ENCODE data around the gene ULK3. TPM values are rescaled to one million over a fixed set of nuclear protein-coding genes. Genes with fewer than 3 reads are reported as not detected.

ULK3 gene
- total and polyA plus RNA-seq, 10 of the 15 experiments (the other 5 are each of a cell fraction or from before 2014, with no cell fraction given): 0.64 to 38.8 (median 27.1) TPM

DNA sequence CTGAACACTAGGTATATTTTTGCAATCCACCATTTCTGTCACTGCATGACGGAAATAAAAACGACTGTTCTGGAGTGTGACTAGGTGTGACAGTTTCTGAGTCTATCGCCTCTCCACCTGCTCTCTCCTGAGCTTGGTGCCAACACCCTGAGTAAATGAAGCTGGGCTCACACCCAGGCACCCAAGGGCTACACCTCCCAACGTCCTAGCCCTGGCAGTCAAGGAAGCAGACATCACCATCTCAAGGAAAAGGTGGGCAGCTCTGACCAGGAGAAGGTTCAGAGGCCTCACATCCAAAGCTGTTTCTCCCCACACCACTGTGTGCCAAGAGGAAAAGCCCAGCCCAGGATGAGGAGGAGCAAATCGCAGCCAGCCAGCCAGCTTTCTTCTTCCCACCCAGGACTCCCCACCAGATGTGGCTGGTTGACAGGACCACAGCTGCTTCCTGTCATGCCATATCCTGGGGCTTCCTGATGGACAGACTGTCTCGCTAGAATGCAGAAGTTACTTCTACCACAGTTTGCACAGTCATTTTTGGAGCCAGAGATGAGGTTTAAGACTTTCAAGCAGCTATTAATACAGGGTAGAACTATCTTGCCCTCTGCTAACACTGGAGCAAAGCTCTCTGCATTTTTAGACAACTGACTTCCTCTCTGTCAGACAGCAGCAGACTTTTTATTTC lies 26.9 kb upstream of the ULK3 start (continued):
- peak; percentile 55; the same call in 1 of the 2 replicates for TF ChIP-seq ZNF24 (IDR thresholded peaks at IDR 0.05)
- peak; percentile 90; the same call in 1 of the 2 replicates for TF ChIP-seq ZBED1 (IDR thresholded peaks at IDR 0.05; ENCODE audit: borderline replicate concordance)
- TF ChIP-seq ZBTB40 (IDR thresholded peaks at IDR 0.05; ENCODE audit: borderline replicate concordance): no peak; the same call in 1 of the 2 replicates
- 0 out of 2 replicates have a peak, but pooled peaks have one; percentile 22 for TF ChIP-seq TARDBP (IDR thresholded peaks at IDR 0.05; ENCODE audit: borderline replicate concordance)
- no peak for TF ChIP-seq HDGF (IDR thresholded peaks at IDR 0.05)
- TF ChIP-seq JUND (IDR thresholded peaks at IDR 0.05; ENCODE audit: low read depth, low read length): peak; percentile 96
- TF ChIP-seq POLR2AphosphoS2 (IDR thresholded peaks at IDR 0.05; ENCODE audit: low read depth, low read length): no peak
- TF ChIP-seq CHD1 (IDR thresholded peaks at IDR 0.05; ENCODE audit: low read depth, low read length): peak; percentile 79; the same call in 1 of the 2 replicates
- no peak for TF ChIP-seq NFXL1 (IDR thresholded peaks at IDR 0.05; ENCODE audit: borderline replicate concordance)
- TF ChIP-seq ASH2L (IDR thresholded peaks at IDR 0.05; ENCODE audit: borderline replicate concordance, low read depth): no peak
- TF ChIP-seq, protein P1, sequence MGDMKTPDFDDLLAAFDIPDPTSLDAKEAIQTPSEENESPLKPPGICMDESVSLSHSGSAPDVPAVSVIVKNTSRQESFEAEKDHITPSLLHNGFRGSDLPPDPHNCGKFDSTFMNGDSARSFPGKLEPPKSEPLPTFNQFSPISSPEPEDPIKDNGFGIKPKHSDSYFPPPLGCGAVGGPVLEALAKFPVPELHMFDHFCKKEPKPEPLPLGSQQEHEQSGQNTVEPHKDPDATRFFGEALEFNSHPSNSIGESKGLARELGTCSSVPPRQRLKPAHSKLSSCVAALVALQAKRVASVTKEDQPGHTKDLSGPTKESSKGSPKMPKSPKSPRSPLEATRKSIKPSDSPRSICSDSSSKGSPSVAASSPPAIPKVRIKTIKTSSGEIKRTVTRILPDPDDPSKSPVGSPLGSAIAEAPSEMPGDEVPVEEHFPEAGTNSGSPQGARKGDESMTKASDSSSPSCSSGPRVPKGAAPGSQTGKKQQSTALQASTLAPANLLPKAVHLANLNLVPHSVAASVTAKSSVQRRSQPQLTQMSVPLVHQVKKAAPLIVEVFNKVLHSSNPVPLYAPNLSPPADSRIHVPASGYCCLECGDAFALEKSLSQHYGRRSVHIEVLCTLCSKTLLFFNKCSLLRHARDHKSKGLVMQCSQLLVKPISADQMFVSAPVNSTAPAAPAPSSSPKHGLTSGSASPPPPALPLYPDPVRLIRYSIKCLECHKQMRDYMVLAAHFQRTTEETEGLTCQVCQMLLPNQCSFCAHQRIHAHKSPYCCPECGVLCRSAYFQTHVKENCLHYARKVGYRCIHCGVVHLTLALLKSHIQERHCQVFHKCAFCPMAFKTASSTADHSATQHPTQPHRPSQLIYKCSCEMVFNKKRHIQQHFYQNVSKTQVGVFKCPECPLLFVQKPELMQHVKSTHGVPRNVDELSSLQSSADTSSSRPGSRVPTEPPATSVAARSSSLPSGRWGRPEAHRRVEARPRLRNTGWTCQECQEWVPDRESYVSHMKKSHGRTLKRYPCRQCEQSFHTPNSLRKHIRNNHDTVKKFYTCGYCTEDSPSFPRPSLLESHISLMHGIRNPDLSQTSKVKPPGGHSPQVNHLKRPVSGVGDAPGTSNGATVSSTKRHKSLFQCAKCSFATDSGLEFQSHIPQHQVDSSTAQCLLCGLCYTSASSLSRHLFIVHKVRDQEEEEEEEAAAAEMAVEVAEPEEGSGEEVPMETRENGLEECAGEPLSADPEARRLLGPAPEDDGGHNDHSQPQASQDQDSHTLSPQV (IDR thresholded peaks at IDR 0.05): no peak
- peak; percentile 77 for TF ChIP-seq GATAD2B (conservative IDR thresholded peaks at IDR 0.05; ENCODE audit: low read depth)
- peak; percentile 40; the same call in 1 of the 2 replicates for TF ChIP-seq ATF7 (IDR thresholded peaks at IDR 0.05; ENCODE audit: low read depth)
- TF ChIP-seq, protein P2, sequence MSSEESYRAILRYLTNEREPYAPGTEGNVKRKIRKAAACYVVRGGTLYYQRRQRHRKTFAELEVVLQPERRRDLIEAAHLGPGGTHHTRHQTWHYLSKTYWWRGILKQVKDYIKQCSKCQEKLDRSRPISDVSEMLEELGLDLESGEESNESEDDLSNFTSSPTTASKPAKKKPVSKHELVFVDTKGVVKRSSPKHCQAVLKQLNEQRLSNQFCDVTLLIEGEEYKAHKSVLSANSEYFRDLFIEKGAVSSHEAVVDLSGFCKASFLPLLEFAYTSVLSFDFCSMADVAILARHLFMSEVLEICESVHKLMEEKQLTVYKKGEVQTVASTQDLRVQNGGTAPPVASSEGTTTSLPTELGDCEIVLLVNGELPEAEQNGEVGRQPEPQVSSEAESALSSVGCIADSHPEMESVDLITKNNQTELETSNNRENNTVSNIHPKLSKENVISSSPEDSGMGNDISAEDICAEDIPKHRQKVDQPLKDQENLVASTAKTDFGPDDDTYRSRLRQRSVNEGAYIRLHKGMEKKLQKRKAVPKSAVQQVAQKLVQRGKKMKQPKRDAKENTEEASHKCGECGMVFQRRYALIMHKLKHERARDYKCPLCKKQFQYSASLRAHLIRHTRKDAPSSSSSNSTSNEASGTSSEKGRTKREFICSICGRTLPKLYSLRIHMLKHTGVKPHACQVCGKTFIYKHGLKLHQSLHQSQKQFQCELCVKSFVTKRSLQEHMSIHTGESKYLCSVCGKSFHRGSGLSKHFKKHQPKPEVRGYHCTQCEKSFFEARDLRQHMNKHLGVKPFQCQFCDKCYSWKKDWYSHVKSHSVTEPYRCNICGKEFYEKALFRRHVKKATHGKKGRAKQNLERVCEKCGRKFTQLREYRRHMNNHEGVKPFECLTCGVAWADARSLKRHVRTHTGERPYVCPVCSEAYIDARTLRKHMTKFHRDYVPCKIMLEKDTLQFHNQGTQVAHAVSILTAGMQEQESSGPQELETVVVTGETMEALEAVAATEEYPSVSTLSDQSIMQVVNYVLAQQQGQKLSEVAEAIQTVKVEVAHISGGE (CRISPR knock-in tag; IDR thresholded peaks at IDR 0.05): no peak
- TF ChIP-seq SREBF1 (IDR thresholded peaks at IDR 0.05; ENCODE audit: low read length): no peak
- TF ChIP-seq, protein P3, sequence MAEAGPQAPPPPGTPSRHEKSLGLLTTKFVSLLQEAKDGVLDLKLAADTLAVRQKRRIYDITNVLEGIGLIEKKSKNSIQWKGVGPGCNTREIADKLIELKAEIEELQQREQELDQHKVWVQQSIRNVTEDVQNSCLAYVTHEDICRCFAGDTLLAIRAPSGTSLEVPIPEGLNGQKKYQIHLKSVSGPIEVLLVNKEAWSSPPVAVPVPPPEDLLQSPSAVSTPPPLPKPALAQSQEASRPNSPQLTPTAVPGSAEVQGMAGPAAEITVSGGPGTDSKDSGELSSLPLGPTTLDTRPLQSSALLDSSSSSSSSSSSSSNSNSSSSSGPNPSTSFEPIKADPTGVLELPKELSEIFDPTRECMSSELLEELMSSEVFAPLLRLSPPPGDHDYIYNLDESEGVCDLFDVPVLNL (IDR thresholded peaks at IDR 0.05; ENCODE audit: low read depth, low read length): no peak
- no peak for TF ChIP-seq KDM1A (IDR thresholded peaks at IDR 0.05; ENCODE audit: borderline replicate concordance)

Measured in GM12878 (cell line).